Kidney (tissue), 14 donors: ENCODE data around the gene COBL. TPM values are rescaled to one million over a fixed set of nuclear protein-coding genes. Genes with fewer than 3 reads are reported as not detected.

ENCODE experiments used
- DNase-seq, 5 donors: peaks; one replicate each; pipeline ENCODE4 v3.0.0-alpha.2; 2013 to 2020
- FAIRE-seq: peaks from 2 replicates; lab custom pipeline; 2012; peaks lifted over from hg19 to GRCh38; lab: Jason Lieb, UNC
- H3K27ac ChIP-seq, 2 donors: one replicate each; pipeline ENCODE4 v1.7.0; 2013; ENCODE audit warnings: low read depth in 2 of 2, low read length in 2 of 2, inconsistent platforms in 1 of 2
- H3K27me3 ChIP-seq: one replicate; pipeline ENCODE4 v1.7.1; 2013; ENCODE audit warnings: low read length, inconsistent platforms; ENCODE audit not compliant: control insufficient read depth, insufficient read depth
- H3K36me3 ChIP-seq, 3 donors: one replicate each; pipeline versions ENCODE4 v1.7.0 to v1.7.1; 2013; ENCODE audit warnings: low read length in 3 of 3, control low read depth in 1 of 3, inconsistent platforms in 1 of 3; ENCODE audit not compliant: insufficient read depth in 3 of 3, control insufficient read depth in 2 of 3
- H3K4me1 ChIP-seq, 3 donors: one replicate each; pipeline versions ENCODE4 v1.7.0 to v1.7.1; 2013; ENCODE audit warnings: low read length in 3 of 3, inconsistent platforms in 1 of 3, low read depth in 1 of 3; ENCODE audit not compliant: control insufficient read depth in 2 of 3, insufficient read depth in 2 of 3
- H3K4me3 ChIP-seq, 3 donors: one replicate each; pipeline versions ENCODE4 v1.7.0 to v1.8.1; 2013; ENCODE audit warnings: low read length in 3 of 3, control low read depth in 1 of 3, inconsistent platforms in 1 of 3
- H3K9ac ChIP-seq, 3 donors: one replicate each; pipeline versions ENCODE4 v1.7.0 to v1.7.1; 2013; ENCODE audit warnings: low read length in 3 of 3, control low read depth in 1 of 3, inconsistent platforms in 1 of 3
- H3K9me3 ChIP-seq, 3 donors: one replicate each; pipeline versions ENCODE4 v1.7.0 to v1.7.1; 2013; ENCODE audit warnings: low read length in 3 of 3, control low read depth in 1 of 3, inconsistent platforms in 1 of 3; ENCODE audit not compliant: control insufficient read depth in 2 of 3, insufficient read depth in 1 of 3
- intact Hi-C: fragments of 100-400 bp; cut with DNase I; formaldehyde crosslinking; loops from one replicate; pipeline ENCODE4 v1.11.1; 2022
- polyA plus RNA-seq: library from polyadenylated mRNA; stranded (reverse); fragments of 350-450 nt; fragmentation: Illumina TruSeq; extraction: RNeasy Lipid Tissue Mini Kit (QIAGEN cat#74804); gene quantifications from one replicate; pipeline ENCODE4 v1.2.3, GENCODE V29; 2014; ENCODE audit warnings: low read depth, low replicate concordance; ENCODE audit not compliant: insufficient read depth
- total RNA-seq: library from RNA; stranded (reverse); fragmentation: NEBNext Ultra II Directional; extraction: Animal tissue kit (Norgen Biotek cat#: 25700); gene quantifications from one replicate; pipeline ENCODE4 v1.2.1, GENCODE V29; 2021
- TF ChIP-seq, protein P1 (sequence below): IDR thresholded peaks from 3 replicates; pipeline ENCODE4 v1.5.1; 2012; ENCODE audit warnings: mild to moderate bottlenecking, moderate library complexity, borderline replicate concordance; ENCODE audit not compliant: insufficient read depth; ENCODE audit errors: extremely low read depth
- donor health status: control.
- donor health status: control.
- donor health status: control.
- donor health status: control.
- donor health status: control.
- donor health status: DM: yes; HTN: yes; CAD: no.
- donor health status: Normal renal cell carcinoma (clear cell type).

The COBL gene
- total and polyA plus RNA-seq, 2 donors from 2014 or later, result 9.8 to 42.7 TPM

GRCh38 chr7:51053160-51053925 lies 263.3 kb downstream of the COBL start:
- DNase-seq, result no peak
- FAIRE-seq, result no peak
- Histone ChIP-seq H3K36me3 (no peaks in the 10 kb centered on the region), H3K4me1 (no peaks in the 10 kb centered on the region), H3K27ac (no peak overlapping the region), H3K9me3 (no peaks in the 10 kb centered on the region), H3K4me3 (no peak overlapping the region), H3K27me3 (no peaks in the 10 kb centered on the region), H3K9ac (no peak overlapping the region)
- TF ChIP-seq, protein P1, sequence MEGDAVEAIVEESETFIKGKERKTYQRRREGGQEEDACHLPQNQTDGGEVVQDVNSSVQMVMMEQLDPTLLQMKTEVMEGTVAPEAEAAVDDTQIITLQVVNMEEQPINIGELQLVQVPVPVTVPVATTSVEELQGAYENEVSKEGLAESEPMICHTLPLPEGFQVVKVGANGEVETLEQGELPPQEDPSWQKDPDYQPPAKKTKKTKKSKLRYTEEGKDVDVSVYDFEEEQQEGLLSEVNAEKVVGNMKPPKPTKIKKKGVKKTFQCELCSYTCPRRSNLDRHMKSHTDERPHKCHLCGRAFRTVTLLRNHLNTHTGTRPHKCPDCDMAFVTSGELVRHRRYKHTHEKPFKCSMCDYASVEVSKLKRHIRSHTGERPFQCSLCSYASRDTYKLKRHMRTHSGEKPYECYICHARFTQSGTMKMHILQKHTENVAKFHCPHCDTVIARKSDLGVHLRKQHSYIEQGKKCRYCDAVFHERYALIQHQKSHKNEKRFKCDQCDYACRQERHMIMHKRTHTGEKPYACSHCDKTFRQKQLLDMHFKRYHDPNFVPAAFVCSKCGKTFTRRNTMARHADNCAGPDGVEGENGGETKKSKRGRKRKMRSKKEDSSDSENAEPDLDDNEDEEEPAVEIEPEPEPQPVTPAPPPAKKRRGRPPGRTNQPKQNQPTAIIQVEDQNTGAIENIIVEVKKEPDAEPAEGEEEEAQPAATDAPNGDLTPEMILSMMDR, result no peak
- intact Hi-C loops, result no loop called here

DNA sequence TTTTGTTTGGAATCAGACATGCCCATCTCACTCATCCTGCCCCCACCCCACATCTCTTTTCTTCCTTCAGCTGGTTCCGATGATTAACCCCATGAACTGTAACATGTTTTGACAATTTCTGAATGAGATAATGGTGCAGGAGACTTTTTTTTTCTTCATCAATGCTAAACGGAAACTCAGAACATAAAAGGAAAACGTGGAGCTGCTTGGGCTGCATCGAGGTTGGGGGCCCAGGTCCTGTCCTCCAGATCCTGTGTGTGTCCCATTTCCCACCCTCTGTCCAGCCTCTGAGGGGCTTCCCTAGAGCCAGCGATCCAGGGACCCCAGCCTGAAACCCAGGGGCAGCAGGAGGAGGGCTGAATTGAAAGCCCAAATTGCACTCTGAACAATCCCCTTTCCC lies 270.1 kb downstream of the COBL start:
- Histone ChIP-seq H3K9ac (no peak overlapping the region), H3K4me1 (no peaks in the 10 kb centered on the region)
- TF ChIP-seq, protein P1, result no peak

GRCh38 chr7:51046103-51046466 lies 270.5 kb downstream of the COBL start:
- Histone ChIP-seq H3K27me3 (no peaks in the 10 kb centered on the region), H3K36me3 (no peaks in the 10 kb centered on the region), H3K4me3 (no peak overlapping the region), H3K9ac (no peak overlapping the region), H3K9me3 (no peaks in the 10 kb centered on the region), H3K27ac (no peak overlapping the region), H3K4me1 (no peaks in the 10 kb centered on the region)
- intact Hi-C loops, result no loop called here
- no peak for FAIRE-seq
- TF ChIP-seq, protein P1, result no peak
- DNase-seq, result no peak

More for the DNA sequence above, 270.1 kb downstream of the COBL start:
- no peak for DNase-seq
- Histone ChIP-seq H3K4me3 (no peak overlapping the region), H3K27me3 (no peaks in the 10 kb centered on the region), H3K36me3 (no peaks in the 10 kb centered on the region), H3K9me3 (no peaks in the 10 kb centered on the region), H3K27ac (no peak overlapping the region)
- no peak for FAIRE-seq
- intact Hi-C loops, result no loop called here
